Measurements from ENCODE around the gene WNT1.

Gene WNT1

GRCh38 chr12:48997719-48998496 lies 19.8 kb downstream of the WNT1 start:
- DNase-seq = peak in 2 of 10 donors; percentile 78 to 83
- intact Hi-C loops (cut with DNase I) = no loop called here

DNA sequence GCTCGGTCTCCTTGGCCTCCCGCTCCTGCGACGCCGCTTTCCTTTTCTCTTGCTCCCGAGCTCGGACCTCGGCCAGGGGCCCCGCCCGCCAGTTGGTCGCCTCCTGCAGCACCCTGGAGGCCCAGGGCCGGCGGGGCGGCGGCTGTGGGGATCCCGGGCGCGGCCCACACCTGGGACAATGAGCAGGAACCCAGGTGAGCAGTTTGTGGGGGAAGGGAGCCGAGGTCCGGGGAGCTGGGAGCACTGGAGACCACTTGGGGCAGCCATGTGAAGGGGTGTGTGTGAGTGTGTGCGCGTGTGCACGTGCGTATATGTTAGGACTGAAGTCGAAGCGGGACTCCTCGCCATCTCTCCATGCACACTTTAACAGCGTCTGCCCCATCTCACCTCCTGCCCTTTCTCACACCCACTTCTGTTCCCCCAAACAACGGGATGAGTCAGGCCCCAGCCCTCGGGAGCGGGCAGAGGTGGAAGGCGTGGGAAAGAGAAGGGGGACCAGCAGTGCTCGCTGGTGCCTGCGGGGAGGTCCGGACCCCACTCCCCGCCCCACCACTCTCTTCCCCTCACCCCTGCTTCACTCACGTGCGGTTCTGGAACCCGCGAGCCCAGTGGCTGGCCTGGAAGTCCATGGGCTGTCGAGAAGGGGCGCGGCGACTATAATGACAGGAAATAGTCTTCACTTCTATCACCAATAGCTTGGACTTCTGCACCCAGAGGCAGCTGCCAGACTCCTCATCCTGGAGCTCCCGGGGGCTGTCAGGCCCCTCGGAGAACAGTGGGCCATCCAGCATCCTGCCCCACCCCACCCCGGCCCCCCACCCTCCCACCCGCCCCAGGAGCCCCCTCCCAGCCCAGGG lies 20.6 kb downstream of the WNT1 start:
- intact Hi-C loops (cut with DNase I) = no loop called here
- DNase-seq = peak in 2 of 10 donors; percentile 86 to 89

GRCh38 chr12:48999371-49000131 lies 21.4 kb downstream of the WNT1 start, which contains the start of gene DDN:
TSS of gene DDN (minus strand) at chr12:48999375. CDS start at chr12:48999287, 88 bp downstream.
- DNase-seq = peak in 8 of 10 donors; percentile 54 to 96 (median 76)
- intact Hi-C loops (cut with DNase I) = no loop called here

GRCh38 chr12:49000346-49000745 lies 22.2 kb downstream of the WNT1 start:
- intact Hi-C loops (cut with DNase I) = no loop called here
- DNase-seq = peak in 6 of 10 donors; percentile 53 to 95 (median 86)

DNA sequence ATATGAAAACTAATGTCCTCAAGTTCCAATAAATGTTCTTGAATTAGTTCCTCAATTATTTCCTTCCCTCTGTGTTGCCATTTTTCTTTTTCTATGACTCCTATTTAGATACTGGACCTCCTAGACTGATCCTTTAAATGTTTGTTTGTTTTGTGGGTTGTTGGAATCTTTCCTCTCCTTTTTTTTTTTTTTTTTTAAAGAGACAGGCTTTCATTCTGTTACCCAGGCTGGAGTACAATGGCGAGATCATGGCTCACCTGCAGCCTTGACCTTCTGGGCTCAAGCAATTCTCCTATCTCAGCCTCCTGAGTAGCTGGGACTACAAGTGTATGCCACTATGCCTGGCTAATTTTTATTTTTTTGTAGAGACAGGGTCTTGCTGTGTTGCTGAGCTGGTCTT lies 30.8 kb downstream of the WNT1 start:
- DNase-seq = no peak

DNA sequence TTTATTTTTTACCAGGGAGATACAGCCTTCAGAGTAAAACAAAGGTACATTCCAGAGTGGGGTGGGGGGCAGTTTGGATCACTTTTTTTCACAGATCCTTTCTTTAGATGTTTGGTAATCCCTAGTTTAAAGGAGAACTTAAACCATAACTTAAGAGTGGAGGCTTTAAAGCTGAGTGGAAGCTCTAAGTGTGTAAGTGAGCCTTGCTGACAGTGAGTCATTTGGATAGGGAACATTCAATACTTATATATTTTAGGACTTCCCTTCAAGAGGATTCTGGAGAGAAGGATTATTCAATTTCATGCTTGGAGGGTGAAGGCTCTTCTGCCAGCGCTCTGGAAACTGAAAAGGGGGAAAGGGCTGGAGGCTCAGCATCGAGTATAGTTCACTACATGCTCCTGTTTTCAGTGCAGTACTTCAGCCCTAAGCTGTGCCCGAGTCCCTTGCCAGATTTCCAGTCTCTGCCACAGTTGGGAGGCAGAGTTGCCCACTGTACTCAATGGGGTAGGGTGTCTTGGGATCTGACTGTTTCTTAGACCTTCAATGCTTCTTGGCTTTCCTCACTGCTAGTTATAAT lies 32.1 kb downstream of the WNT1 start:
- DNase-seq = peak in 1 of 10 donors; percentile 44
- intact Hi-C loops (cut with DNase I) = no loop called here

More for the DNA sequence above, 30.8 kb downstream of the WNT1 start:
- intact Hi-C loops (cut with DNase I) = no loop called here

DNA sequence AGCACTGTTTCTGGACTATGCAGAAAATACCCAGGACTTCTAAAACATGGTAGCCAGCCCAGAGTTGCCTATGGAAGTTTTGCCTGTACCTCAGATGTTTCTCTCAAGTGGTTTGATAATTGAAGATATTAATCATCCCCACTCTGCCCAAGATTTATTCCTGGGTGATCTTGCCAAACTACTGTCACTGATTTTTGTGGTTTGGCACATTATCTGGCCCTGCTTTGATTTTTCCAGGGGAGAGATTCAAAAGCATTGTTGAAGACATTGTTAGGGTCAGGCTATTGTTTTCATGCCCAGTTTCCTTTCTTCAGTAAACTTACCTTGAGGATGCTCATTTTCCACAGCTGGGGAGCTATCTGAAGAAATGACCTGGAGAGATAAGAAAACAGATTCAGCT lies 34.6 kb downstream of the WNT1 start:
- intact Hi-C loops (cut with DNase I) = no loop called here
- no peak for DNase-seq

GRCh38 chr12:49013428-49013827 lies 35.3 kb downstream of the WNT1 start:
- intact Hi-C loops (cut with DNase I) = no loop called here
- no peak for DNase-seq

DNA sequence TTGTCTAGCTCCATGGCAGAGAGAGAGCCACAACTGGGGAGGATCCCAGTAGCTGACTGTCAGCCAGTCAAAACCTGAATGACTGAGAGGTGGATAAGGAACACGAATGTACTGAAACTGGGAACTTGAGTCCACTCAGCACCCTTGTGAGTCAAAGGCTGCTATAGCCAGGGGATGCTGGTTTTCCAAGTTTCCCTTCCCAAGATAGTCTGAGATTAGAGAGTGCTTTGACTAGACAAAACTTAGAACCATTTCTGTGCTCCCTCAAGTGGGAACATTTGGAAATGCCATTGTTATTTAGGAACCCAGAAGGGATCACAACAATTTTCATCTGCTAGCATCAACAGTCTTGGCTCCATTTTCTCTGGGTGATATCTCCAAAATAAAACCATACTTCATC lies 36.4 kb downstream of the WNT1 start:
- intact Hi-C loops (cut with DNase I) = no loop called here

DNA sequence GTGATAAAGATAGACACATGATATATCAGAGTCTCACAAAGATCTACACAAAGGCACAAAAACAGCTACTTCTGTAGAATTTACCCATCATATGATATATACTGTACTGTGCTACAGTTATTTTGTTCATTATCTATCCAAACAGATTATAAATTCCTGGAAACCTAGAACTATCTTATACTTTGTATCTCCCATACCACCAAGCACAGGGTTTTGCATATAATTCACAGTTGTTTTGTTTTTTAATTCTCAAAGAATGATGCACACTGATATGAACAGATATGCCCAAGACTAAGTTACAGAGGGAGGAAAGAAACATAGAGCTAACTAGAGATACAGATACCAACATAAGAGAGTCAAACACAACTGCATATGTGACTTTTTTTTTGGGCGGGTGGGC lies 37.1 kb downstream of the WNT1 start:
- no peak for DNase-seq
- intact Hi-C loops (cut with DNase I) = no loop called here

More for the DNA sequence above, 36.4 kb downstream of the WNT1 start:
- DNase-seq = peak in 1 of 10 donors; percentile 15

DNA sequence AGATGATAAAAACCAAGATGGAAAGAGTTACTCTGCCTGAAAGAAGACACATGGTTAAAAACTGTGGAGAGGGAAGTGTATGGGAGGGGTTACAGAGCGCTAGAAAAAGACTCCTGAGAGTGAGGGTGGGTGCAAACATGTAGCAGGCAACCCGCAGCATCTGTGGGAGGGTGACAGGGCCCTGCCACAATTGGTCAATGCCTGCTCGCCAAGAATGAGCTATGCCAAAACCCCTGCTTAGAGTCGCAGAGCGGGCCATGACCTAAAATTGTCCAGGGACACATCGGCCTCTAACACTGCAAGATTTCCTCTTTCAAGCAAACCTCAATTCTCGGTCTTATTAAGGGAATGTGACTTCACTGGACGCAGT lies 39.8 kb downstream of the WNT1 start:
- peak in 3 of 10 donors; percentile 17 to 79 (median 74) for DNase-seq
- intact Hi-C loops (cut with DNase I) = no loop called here

DNA sequence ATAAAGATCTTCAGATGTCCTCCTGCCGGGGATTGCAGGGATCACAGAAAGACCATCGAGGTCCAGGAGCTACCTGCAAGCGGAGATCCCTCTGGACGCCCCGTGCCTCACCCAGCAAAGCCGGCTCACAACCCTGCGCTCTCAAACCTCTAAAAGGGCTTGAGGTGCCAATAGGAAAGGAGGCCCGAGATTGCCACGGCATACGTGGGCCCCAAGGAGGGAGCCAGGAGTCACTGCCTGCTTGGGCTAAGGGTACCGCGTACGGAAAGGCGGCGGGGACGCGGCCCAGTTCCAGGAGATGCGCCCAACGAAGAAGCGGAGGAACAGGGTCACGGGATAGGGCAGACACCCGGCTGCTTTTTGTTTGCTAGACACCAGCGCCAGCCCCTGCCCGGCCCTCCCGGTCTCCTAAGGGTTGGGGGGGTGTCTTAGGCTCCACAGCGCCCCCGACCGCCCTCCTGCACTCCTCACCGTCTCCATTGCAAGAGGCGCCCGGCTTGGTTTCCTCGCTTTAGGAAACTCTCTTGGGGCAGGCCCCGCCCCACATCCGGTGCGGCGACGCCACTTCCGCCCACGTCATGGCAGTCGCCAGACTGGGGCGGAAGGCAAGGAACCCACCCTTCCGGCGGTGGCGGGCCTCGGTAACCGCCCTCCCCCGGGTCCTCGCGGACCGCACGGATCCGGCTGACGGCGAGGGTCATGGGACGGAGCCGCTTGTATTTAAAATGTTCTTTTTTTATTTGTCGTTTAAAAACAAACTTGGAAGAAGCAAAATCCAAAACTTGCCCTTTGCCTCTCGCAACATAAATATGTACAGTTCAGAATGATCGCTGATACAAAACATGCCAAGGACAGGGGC lies 40.4 kb downstream of the WNT1 start, which contains the start of gene PRKAG1:
Gene PRKAG1 (minus strand): TSS at position 516 of the 859 bp plus-strand sequence. CDS start 36 bp downstream, at position 480.
- DNase-seq = peak; percentile 89 to 100 (median 96)
- intact Hi-C loops (cut with DNase I) = no loop called here

- peak in 1 of 10 donors; percentile 11 for DNase-seq
- intact Hi-C loops (cut with DNase I) = no loop called here
Observed at GRCh38 chr12:49019120-49019430, 41.0 kb downstream of the WNT1 start.

GRCh38 chr12:49019443-49020324 lies 41.6 kb downstream of the WNT1 start:
- peak in 2 of 10 donors; percentile 27 to 65 for DNase-seq
- intact Hi-C loops (cut with DNase I) = no loop called here

- intact Hi-C loops (cut with DNase I) = no loop called here
- DNase-seq = peak in 2 of 10 donors; percentile 27 to 59
Observed at GRCh38 chr12:49020441-49020840, 42.3 kb downstream of the WNT1 start.

DNA sequence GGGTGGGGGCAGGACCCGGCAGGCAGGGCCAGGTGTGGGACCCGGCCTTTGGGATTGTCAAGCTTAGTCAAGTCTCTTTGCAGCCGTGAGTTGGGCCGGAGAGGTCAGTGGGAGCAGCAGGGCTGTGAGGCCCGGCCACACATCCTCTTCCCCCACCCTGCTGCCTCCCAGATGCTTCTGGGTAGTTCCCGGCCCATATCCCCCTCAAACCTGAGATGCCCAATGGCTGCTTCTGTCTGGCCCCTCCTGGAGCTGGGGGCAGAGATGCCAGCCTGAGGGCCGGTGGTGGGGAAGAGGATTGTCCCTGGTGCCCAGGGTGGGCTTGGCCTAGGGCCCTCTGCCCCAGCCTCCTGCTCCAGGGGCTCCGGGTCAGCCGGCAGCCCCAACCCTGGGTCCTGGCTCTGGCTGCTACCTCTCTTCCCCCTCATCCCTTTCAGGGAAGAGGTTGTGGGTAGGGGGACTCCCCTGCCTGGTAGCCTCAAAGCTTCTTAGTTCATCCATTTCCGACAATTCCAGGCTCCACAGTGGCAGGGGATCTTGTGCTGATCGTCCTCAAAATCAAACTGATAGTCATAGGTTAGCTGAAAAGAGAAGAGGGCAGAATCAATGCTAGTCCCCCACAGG lies 43.3 kb downstream of the WNT1 start:
- peak in 1 of 10 donors; percentile 23 for DNase-seq
- intact Hi-C loops (cut with DNase I) = no loop called here

DNA sequence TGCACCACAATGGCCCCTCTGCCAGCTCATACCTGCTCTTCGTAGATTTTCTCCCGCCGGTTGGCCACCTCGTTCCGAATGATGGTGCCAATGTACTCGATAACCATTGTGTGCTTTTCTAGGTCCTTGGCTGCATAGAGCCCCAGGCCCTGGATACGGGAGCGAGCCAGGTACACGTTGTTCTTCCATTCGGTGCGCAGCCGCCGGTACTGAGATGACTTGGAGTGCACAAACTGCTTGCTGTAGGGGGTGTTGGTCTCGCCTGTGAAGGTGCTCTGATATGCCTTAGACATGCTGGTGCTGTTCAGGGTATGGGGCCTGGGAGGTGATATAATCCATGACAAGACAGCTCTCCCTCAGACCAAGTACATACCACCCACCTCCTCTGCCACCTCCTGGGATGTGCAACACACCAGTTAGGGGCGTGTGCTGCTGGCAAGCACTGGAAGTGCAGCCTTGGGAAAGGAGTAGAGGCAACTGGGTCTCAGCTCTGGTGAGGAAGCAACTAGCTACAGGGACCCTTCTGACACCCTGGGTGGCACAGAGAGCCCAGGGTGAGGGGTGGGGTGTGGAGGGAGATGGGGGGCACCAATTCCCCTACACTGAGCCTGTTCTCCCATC lies 44.5 kb downstream of the WNT1 start:
- intact Hi-C loops (cut with DNase I) = no loop called here

More for the DNA sequence above, 44.5 kb downstream of the WNT1 start:
- DNase-seq = peak in 1 of 10 donors; percentile 60

All from posterior cingulate gyrus (tissue), 11 donors.